Stimulated activated CD4-positive, alpha-beta T cell treated with anti-CD3 and anti-CD28 coated beads, Interleukin-2, amount 100 ng/mL, for 48 hours (primary cell): ENCODE measurements around the gene CCDC149.

Experiments
- DNase-seq, 2 donors: peaks; one replicate each; pipeline ENCODE4 v3.0.0-alpha.2; 2020

CCDC149 gene

GRCh38 chr4:24772061-24772705 is 140.7 kb downstream of the CCDC149 start:
- no peak for DNase-seq

- no peak for DNase-seq
These were observed 141.6 kb downstream of the CCDC149 start for GRCh38 chr4:24771241-24771640.

- DNase-seq: no peak
These were observed 142.2 kb downstream of the CCDC149 start for GRCh38 chr4:24770667-24771066.

GRCh38 chr4:24770032-24770584 is 142.7 kb downstream of the CCDC149 start:
- no peak for DNase-seq

- no peak for DNase-seq
These were observed 143.3 kb downstream of the CCDC149 start for GRCh38 chr4:24769571-24769970.

GRCh38 chr4:24768604-24769003 is 144.2 kb downstream of the CCDC149 start:
- no peak for DNase-seq

GRCh38 chr4:24768006-24768405 is 144.8 kb downstream of the CCDC149 start:
- DNase-seq: no peak

GRCh38 chr4:24765376-24765988 is 147.4 kb downstream of the CCDC149 start:
- DNase-seq: no peak

GRCh38 chr4:24764345-24764744 is 148.5 kb downstream of the CCDC149 start:
- DNase-seq: no peak

GRCh38 chr4:24763631-24764297 is 149.1 kb downstream of the CCDC149 start:
- DNase-seq: no peak
